ENCODE measurements around the gene HS1BP3.

Gene HS1BP3

DNA sequence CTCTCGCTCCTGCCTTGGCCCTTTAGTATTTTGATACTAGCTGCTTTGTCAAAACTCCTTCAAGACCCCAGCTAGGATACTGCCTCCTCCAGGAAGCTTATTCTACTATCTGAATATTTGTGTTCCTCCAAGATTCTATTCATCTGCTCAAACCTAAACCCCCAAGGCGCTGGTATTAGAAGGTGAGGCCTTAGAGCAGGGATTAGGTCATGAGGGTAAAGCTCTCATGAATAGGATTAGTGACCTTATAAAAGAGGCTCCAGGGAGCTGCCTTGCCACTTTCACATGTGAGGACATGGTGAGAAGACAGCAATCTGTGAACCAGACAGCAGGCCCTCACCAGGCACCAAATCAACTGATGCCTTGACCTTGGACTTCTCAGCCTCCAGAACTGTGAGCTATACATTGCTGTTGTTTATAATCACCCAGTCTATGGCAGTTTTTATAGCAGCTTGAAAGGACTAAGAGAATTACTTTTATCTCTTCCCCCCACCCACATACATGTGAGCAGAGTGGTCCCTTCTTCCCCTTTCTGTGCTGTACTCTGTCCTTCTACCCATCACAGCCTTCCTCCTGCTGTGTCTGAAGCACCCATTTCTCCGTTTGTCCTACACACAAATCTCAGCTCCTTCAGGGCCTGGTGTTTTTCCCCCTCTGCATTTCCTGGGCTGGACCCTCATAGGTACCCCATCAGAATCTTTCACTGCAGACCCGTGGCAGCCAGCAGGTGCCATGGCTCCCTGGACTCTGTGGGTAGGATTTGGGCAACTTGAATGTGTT lies 54.5 kb downstream of the HS1BP3 start:
- no peak for DNase-seq

DNA sequence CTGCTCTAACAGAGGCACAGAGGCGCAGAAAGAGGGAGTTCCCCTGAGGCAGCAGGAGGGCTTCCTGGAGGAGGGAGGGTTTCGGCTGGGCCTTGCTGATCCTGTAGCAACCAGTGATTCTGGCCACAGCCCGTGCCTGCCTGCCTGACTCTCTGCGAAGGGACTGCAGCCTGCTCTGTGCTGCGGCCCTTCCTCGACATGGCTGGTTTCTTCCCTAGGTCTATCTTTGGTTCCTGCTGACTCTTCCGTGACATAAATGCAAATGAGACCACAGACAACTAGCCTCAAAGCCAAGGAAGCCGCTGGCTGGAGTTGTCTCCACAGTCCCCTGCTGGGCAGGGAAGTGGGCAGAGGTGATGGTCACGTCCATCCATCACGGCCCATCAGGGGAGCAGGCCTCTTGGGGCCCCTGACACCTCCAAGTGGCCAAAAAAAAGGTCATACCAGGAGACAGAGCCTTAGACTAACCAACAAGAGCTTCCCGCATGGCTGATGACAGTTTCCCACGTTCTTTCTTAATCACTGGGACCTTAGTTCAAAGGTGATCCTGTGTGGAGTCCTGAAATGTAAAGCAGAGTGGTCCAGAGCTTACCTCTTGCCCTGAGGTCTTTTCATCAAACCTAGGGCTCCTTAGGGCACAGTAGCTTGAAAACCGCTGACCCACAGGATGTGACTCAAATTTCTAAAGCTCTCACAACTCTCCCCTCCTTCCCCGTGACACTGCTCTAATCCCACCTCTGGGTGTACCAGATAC lies 55.3 kb downstream of the HS1BP3 start:
- no peak for DNase-seq

DNA sequence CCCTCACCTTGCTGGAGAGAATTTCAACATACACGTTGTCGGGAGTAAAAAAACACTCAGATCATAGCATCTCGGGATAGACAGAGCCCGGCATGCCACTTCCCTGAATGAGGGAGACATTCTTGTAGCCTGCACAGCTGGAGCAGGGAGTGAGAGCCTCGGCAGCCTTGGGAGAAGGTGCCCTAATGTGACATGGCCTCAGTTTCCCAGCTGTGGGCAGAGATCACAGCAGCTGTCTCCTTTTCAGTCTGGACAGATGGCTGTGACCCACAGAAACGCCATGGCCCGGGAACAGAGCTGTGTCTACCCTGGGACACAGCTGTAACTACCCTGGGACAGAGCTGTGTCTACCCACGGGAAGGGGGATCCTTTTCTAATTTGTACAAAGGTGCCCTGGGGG lies 55.9 kb downstream of the HS1BP3 start:
- DNase-seq: no peak

DNA sequence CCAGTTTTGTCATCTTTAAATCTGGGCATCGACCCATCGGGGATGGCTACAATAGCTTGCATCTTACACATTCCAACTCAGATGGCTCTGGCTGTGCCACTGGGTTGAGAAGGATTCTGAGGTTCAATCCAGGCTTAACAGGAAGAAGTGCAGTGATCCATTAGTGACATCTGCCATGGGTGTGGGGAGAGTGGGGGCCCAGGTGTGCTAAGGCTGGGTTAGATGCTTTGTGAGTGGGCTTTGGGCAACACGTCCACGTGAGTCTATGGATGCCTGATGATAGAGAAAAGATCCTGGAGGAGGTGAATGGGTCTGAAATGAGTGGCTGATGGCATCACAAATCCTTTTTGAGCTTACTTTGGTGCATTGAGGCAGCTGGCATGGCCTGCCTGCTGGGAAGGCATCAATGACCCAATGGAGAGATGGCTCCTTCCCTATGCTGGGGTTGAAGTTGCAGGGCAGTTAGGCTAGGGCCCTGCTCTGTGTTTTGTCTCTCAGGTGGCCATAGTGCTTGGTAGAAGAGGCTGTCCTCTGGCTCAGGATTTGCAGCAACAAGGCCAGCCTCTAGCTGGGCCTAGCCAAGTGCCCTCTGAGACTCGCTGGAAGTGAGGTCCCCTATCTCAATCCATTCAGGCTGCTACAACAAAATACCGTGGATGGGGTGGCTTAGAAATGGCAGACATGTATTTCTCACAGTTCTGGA lies 56.7 kb downstream of the HS1BP3 start:
- DNase-seq: no peak

DNA sequence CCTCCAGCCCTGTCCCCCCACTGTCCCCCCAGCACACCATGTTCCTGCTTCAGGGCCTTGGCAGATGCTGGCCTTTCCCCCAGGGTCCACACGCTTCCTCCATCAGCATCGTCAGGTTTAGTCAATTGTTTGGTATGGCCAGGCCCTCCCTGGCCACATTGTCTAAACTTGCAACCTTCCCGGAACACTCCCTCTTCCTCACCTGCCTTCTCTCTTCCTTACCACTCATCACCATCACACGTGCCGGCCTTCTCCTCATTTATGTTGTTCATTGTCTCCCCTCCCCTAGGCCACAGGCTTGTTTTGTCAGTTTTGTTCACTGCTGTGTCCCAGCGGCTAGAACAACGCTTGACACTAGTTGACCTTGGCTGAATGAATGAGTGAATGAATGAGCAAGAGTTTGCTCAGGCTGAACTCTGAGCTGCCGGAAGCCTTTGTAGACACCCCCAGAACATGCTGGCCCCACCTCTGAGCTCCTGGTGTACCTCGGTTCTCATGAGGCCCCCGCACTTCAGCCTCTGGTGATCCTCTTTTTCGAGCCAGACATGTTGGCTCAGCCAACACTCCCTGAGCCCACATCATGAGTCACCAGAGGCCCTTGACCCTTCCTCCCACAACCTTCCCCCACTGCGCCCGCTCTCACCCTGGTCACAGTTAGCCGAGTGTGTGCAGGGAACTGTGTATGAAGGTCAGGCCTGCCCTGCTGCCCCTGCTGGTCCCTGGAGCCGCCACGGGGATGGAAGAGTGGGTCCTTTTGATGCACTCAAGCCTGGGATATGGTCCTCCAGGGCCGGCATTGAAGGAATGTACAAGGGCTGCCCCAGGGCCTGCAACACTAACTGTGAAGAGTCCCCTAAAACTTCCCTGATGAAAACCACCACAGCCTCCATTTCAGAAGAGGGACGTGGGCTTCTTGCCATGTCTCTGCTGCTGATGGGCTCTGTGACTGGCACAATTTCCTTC lies 57.5 kb downstream of the HS1BP3 start:
- no peak for DNase-seq

DNA sequence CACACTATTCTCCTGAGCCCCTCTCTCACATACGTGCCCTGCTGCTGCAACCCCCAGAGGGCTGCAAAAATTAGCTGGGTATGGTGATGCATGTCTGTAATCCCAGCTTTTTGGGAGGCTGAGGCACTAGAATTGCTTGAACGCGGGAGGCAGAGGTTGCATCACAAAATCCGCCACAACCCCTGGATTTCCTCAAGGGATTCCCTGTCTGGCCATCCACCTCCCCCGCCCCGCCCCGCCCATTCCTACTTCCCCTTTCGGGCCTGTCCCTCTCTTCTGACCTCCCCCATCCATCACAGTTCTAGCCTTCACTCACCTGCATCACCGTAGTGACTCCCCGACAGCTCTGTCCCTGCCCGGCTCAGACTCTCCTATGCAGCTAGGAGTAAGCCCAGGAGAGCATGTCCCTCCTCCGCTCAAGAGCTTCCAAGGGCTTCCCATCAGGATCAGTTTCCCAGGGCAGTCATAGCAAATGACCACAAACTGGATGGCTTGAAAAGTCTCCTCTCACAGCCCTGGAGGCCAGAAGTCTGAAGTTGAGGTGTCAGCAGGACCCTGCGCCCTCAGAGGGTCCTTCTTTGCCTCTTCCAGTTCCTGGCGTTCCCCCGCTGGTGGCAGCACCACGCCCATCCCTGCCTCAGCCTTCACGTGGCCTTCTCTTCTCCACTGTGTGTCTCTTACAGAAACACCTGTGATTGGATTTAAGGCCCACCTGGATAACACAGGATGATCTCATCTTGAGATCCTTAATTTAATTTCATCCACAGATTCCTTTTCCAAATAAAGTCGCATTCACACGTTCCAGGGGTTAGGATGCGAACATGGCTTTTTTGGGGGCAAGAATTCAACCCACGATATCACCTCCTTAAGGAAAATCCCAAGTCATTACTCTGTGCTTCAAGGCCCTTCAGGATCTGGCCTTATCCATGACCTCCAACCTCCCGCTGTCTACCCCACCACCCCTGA lies 58.5 kb downstream of the HS1BP3 start:
- no peak for DNase-seq

DNA sequence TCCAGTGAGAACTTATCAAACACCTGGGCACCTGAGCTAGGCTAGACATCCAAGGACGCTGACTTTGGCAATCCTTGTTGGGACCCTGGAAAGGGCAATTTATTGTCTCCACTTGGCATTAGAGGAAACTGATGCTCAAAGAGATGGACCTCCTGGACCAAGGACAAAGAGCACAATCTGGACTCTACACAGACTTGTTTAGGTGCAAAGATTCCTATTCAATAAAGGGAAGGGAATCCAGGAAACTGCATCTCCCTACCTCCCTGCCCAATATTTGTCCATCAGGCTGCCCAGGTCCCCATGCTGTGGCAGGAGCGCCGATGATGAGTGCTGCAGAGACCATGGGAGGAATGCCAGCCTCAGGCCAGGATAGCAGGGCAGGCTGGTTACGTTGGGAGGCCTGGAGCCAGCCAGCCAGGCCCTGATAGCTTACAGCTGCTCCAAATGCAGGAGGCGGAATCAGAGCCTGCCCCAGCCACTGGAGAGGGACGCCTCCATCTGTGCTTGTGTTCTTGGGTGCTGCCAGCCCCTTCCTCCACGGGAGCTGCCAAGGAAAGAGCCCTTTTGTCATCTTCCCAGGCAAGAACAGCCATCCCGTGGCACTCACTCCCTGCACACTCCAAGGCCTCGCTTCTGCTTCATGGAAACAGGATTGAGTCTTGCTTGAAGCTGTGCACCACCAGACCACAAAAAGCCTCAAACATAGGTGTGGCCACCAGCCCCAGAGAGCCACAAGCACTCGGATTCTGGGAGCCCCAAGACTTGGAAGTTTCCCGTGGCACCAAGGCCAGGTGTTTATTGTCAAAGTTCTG lies 60.0 kb downstream of the HS1BP3 start:
- DNase-seq: peak; percentile 73

DNA sequence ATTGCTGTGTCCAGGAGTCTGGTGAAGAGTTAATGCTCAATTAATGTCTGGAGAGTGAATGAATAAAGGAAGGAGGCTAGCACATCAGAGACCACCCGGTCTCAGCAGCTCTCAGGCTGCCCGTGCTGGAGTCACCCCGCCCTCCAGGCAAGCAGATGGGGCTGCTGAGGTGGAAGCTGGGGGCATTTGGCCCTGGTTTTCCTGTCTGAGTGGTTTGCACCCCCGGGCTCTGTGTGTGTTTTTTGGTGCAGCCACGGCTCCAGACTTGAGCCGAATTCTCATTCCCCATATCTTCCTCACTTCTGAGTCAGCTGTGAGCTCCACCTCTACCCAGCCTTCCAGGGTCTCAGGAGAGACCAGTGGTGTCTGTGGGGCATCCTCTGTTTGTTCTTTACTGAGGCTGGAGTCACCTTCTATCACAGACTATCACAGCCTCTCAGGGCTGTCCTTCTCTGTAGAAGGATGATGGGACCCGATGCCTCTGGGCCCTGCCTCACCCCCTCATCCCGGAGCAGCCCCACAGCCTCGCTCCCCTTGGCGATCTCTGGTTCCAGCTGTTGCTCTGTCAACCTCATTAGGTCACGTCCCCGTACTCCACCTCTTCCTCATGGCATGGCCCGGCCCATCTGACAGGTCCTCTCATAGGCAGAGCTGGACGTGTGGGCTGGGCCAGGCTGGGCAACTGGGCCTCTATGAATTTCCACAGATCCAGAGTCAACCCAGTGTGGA lies 60.8 kb downstream of the HS1BP3 start:
- DNase-seq: no peak

DNA sequence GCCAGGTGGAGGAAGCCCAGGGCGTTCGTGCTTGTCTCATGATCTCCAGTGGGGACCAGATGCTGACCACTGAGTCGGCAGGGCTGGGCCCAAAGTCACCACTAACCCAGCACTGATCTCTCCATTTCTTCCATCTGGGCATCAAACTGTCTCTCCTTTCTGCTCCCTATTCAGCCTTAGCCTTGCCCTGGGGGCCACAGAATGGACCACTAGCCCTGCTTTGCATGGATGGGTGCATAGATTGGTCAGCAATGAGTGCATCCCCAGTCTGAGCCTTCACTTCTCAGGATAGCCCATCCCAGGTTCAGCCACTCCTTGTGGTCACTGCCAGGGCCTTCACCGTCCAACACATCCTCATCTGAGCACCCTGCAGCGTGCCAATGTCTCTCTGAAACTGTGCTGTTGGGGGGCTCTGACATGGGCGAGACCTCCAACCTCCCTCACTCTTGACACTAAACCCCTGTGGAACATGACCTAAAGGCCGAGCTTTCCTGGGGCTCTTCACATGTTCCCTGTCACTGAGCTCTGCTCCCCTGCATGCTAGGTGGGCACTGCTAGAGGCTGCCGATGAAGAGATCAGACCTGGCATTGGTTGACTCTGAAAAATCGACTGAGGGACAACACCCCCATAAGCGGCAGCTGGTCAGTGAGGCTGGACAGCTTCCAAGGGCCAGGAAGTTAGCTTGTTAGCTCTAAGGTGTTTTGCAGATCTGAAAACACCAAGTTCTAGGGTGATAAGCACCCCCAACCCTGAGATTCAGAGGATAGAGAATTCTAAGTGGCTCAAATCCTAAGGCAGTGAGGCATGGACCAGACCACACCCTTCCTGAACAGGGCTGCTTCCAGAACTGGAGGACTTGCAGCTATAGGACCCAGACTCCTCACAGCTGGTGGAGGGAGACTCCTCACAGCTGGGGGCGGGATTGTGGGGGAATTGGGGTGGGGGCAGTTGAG lies 61.7 kb downstream of the HS1BP3 start:
- no peak for DNase-seq

DNA sequence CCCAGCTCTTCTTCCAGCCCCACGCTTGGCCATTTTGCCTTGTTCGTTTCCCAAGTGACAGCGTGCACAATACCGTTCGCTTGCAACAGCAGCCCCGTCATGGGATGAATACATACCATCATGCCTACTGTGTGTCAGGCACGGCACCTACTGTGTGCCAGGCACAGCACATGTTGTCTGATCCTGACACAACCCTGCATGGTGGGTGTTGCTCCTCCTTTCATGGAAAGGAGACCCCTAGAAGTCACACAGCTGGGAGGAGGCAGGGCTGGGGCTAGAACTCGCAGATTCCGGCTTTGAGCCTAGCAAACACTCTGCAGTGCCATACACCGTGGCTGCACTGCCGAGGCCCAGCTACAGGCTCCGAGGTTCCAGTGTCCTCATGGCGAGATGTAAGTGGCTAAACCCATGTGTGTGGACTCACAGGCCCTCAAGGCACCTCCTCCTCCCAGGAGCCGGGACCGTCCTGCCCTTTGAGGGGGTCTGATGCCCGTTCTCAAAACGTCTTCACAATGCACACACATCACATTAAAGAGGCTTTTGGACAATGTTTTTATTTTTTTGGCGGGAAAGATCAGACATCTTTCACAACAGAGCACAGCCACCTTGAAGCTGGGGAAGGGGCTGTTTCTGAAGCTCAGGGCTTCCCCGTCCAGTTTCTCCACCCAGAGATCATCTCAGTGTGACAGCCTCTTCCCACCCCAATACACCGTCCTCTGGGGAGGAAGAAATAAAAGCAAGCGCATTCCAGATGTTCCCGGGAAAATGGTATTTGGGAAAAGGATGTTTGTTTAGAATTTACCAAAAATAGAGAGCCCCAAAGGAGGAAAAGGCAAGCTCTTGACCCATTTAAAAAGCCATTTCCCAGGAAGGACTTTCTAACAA lies 64.9 kb downstream of the HS1BP3 start:
- no peak for DNase-seq

DNA sequence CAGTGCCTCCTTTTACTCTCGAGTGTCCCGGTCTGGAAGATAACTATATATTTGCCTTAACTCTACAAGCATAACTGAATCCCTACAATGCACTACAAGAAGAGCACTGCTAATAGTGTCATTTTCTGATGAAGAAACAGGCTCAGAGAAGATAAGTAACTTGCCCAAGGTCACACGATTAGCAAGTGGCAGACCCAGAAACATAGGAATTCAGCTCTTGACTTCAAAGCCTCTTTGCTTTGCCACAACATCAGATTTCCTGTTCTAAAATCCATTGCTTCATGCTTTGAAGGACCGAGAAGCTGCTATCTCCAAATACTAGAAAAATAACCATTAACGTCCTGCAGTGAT lies 65.6 kb downstream of the HS1BP3 start:
- no peak for DNase-seq

DNA sequence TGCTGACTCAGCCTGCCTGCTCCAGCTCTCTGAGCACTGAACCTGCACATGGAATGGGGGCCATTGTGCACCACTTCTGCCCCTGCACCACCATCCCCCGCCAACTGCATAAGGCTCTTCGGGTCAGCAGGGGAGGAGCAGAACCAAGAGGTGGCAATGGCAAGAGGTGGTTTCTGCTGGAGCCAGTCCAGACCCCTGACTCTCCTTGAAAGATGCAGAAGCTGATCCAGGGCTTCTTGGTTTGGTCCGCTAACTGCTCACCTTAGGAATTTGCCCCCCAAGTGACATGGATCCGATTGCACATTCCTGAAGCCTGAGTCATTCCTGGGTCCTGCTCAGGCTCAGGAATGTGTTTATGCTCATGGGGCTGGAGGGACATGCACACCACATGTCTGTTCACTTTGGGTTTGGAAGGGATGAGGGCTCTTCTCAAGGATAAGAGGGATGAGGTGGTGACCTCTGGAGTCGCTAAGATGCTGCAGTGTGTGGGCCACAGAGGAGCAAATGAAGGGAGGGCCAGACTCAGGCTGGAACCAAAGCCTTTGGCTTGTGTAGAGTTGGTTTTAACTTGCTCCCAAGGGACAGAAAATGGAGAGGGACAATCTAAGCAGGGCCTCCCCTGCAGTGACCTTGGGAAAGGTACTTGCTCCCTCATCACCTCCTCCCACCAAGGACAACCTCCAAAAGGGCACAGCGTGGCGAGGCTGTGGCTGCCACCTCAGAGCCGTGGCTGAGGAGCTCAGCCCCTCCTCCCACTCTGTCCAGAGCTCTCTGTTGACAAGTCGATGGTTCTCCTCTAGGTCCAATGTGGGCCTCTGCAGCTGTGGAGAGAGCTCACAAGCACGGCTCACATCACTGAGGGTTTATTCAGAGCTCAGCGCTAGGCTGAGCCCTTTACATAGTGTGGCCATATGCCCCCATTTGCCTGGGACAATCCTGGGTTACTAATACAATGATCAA lies 66.2 kb downstream of the HS1BP3 start:
- no peak for DNase-seq

DNA sequence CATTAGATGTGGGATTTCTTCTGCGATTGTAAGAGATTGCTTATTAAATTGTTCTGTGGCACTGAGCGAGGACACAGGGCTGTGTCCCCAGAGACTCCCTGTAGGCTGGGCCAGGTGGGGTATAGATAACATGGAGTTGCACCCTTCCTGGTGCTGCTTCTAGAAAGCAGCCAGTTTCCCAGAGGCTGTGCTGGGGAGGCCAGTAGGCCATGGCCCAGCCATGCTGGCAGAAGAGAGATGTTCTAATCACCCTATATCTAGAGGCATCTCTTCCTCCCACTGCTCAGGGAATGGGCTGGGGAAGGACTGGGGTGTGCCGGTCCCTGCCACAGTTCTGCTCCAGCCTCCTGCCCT lies 66.9 kb downstream of the HS1BP3 start:
- no peak for DNase-seq

DNA sequence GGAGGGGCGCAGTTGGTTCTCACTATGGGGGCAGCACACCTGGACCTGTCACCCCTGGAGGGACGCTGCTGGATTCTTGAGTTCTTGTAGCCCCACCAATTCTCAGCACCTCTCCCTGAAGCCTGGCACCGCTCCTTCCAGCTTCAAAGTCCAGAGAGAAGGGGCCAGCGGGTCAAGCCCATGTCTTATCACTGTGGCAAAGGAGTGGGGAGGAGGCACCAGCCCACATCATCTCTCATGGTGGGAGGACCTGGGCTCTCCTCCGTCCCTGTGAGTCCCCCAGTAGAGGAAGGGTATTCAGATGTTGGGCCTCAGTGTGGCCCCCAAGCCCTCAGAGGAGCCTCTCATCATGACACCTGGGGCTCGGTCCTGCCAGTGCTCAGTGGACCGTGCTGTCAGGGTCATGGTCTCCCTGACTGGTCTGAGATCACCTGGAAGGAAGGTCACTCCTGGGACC lies 67.4 kb downstream of the HS1BP3 start:
- DNase-seq: no peak

DNA sequence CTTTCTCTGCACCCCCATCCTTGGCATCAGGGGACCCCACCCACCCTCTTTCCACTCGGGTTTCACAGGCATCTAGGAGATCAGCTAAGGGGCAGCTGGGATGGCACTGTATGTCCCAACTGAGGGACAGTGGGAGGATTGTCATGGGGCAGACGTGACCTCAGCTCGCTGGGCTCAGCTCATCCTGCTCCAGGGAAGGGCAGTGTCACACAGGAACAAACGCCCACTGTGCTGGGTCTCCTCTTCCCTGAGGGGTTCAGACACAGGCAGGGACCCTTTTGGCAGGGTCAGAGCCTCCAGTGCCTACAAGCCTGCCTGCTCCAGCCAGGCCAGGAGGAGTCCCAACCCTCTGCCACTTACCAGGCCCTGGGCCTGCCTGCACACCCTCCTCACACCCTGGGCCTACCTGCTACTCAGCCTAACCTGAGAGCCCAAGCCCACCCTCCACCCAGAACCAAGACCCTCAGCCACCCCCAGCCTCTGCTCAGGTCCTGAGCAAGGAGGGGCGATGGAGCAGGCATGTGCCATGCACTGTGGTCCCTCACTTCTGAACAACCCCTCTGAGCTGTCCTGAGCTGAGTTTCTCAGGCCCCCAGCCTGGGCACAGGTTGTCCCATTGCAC lies 68.2 kb downstream of the HS1BP3 start:
- DNase-seq: no peak

All from NCI-H2171 treated with DMSO at 0.1 percent for 48 hours (cell line).